HEK293T (cell line): ENCODE measurements around the gene TM4SF18.
"Not testable (repeated sequence)": the region's sequence is repeated elsewhere in the genome, so short reads cannot be mapped to it uniquely, and the experiment has no call there.

Source experiments
- CTCF ChIA-PET: fragments of 350-600 bp; formaldehyde crosslinking; extraction: SDS; loops from one replicate; lab custom pipeline; 2021; ENCODE audit warnings: antibody characterized with exemption, inconsistent platforms; lab: Yijun Ruan, JAX
- POLR2A ChIA-PET: fragments of 350-600 bp; formaldehyde crosslinking; extraction: SDS; loops from one replicate; lab custom pipeline; 2020; ENCODE audit warnings: antibody characterized with exemption, inconsistent platforms; lab: Yijun Ruan, JAX
- DNase-seq: peaks from one replicate; pipeline ENCODE4 v3.0.0; 2012; ENCODE audit warnings: mixed read lengths; ENCODE audit errors: extremely low spot score
- ARNT ChIP-seq: fragments of 450-650 bp; IDR thresholded peaks from 2 replicates; pipeline ENCODE4 v1.6.1; 2017; ENCODE audit warnings: mild to moderate bottlenecking
- BHLHE40 ChIP-seq: fragments of 450-650 bp; IDR thresholded peaks from 2 replicates; pipeline ENCODE4 v1.6.1; 2016; ENCODE audit warnings: mild to moderate bottlenecking, moderate library complexity, borderline replicate concordance
- CTBP1 ChIP-seq: fragments of 450-650 bp; IDR thresholded peaks from 2 replicates; pipeline ENCODE4 v1.6.1; 2016; ENCODE audit warnings: borderline replicate concordance
- ELF4 ChIP-seq: fragments of 450-650 bp; IDR thresholded peaks from 2 replicates; pipeline ENCODE4 v1.6.1; 2017; ENCODE audit warnings: antibody characterized with exemption
- FOXA1 ChIP-seq: fragments of 450-650 bp; IDR thresholded peaks from 2 replicates; pipeline ENCODE4 v1.6.1; 2016; ENCODE audit warnings: mild to moderate bottlenecking
- FOXK2 ChIP-seq: fragments of 450-650 bp; IDR thresholded peaks from 2 replicates; pipeline ENCODE4 v1.6.1; 2016; ENCODE audit warnings: mild to moderate bottlenecking
- FOXM1 ChIP-seq: fragments of 450-650 bp; IDR thresholded peaks from 2 replicates; pipeline ENCODE4 v1.6.1; 2017; ENCODE audit warnings: mild to moderate bottlenecking, borderline replicate concordance
- HDGF ChIP-seq: fragments of 450-650 bp; IDR thresholded peaks from 2 replicates; pipeline ENCODE4 v1.6.1; 2017; ENCODE audit warnings: antibody characterized with exemption, borderline replicate concordance
- L3MBTL2 ChIP-seq: fragments of 450-650 bp; conservative IDR thresholded peaks from 2 replicates; pipeline ENCODE4 v1.6.1; 2016; ENCODE audit warnings: mild to moderate bottlenecking
- LEF1 ChIP-seq: fragments of 450-650 bp; IDR thresholded peaks from 2 replicates; pipeline ENCODE4 v1.6.1; 2017; ENCODE audit warnings: mild to moderate bottlenecking, borderline replicate concordance
- NFRKB ChIP-seq: fragments of 450-650 bp; IDR thresholded peaks from 2 replicates; pipeline ENCODE4 v1.6.1; 2016; ENCODE audit warnings: mild to moderate bottlenecking, moderate library complexity
- SP1 ChIP-seq: fragments of 450-650 bp; IDR thresholded peaks from 2 replicates; pipeline ENCODE4 v1.6.1; 2017
- SUZ12 ChIP-seq: fragments of 450-650 bp; IDR thresholded peaks from 2 replicates; pipeline ENCODE4 v1.6.1; 2016; ENCODE audit warnings: mild to moderate bottlenecking
- TARDBP ChIP-seq: fragments of 450-650 bp; IDR thresholded peaks from 2 replicates; pipeline ENCODE4 v1.6.1; 2016
- ZNF384 ChIP-seq: fragments of 450-650 bp; IDR thresholded peaks from 2 replicates; pipeline ENCODE4 v1.6.1; 2016
- TF ChIP-seq, protein P1 (sequence below): fragments of 450-650 bp; IDR thresholded peaks from 2 replicates; pipeline ENCODE4 v1.6.1; 2016

The TM4SF18 gene

GRCh38 chr3:149352556-149352955 lies 19.1 kb upstream of the TM4SF18 start:
- DNase-seq, result peak; percentile 80
- CTCF ChIA-PET, result interaction anchor here (0.6 to 0.9 kb wide), 4 partner anchors 8 to 49 kb away, joined by 3 read pairs; no protein-coding TSS in a partner anchor
- TF ChIP-seq BHLHE40, result no peak
- no peak for TF ChIP-seq SUZ12
- no peak for TF ChIP-seq LEF1
- no peak for TF ChIP-seq ARNT
- no peak for TF ChIP-seq HDGF
- TF ChIP-seq FOXM1, result no peak
- no peak for TF ChIP-seq SP1
- TF ChIP-seq NFRKB, result no peak
- no peak for TF ChIP-seq TARDBP
- TF ChIP-seq CTBP1, result no peak
- TF ChIP-seq, protein P1, sequence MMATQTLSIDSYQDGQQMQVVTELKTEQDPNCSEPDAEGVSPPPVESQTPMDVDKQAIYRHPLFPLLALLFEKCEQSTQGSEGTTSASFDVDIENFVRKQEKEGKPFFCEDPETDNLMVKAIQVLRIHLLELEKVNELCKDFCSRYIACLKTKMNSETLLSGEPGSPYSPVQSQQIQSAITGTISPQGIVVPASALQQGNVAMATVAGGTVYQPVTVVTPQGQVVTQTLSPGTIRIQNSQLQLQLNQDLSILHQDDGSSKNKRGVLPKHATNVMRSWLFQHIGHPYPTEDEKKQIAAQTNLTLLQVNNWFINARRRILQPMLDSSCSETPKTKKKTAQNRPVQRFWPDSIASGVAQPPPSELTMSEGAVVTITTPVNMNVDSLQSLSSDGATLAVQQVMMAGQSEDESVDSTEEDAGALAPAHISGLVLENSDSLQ, result no peak
- TF ChIP-seq FOXA1, result no peak
- no peak for TF ChIP-seq ELF4
- no peak for TF ChIP-seq FOXK2
- TF ChIP-seq ZNF384, result no peak
- TF ChIP-seq L3MBTL2, result no peak
- POLR2A ChIA-PET, result no interaction called here

DNA sequence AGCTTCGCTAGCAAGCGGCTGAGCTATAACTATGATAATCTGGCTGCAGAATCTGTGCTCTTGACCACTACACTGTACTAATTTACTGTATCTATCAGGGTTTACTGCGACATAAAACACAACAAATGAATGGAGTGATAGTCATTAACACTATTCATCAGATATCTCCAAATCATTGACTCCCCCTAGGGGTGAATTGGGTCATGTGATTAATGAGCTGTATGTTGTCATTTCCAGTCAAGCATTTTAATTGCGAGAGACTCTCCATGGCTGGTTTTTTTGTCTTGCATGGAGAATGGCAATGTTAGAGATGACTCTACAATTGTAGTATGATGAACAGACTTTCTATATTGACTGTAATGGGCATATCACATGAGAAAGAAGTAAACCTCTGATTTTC lies 10.5 kb upstream of the TM4SF18 start:
- POLR2A ChIA-PET, result interaction anchor here (0.8 kb wide), 1 partner anchor 44 kb away, joined by 4 read pairs; no protein-coding TSS in a partner anchor
- no peak for TF ChIP-seq FOXA1
- no peak for TF ChIP-seq ZNF384
- no peak for TF ChIP-seq FOXM1
- TF ChIP-seq, protein P1, result no peak
- TF ChIP-seq TARDBP, result no peak
- TF ChIP-seq ARNT, result no peak
- TF ChIP-seq FOXK2, result no peak
- TF ChIP-seq ELF4, result no peak
- no peak for TF ChIP-seq SP1
- TF ChIP-seq NFRKB, result no peak
- TF ChIP-seq L3MBTL2, result no peak
- no peak for TF ChIP-seq HDGF
- TF ChIP-seq BHLHE40, result no peak
- TF ChIP-seq CTBP1, result no peak
- CTCF ChIA-PET, result interaction anchor here (0.6 to 1.3 kb wide), 4 partner anchors 9 to 132 kb away, joined by 3 to 5 read pairs (median 3); no protein-coding TSS in a partner anchor
- DNase-seq, result no peak

GRCh38 chr3:149342413-149343380 lies 9.3 kb upstream of the TM4SF18 start:
- DNase-seq, result no peak
- ChIA-PET CTCF (no interaction called here), POLR2A (no interaction called here)
- TF ChIP-seq SP1, result no peak
- TF ChIP-seq L3MBTL2, result no peak
- TF ChIP-seq FOXA1, result no peak
- no peak for TF ChIP-seq FOXM1
- no peak for TF ChIP-seq CTBP1
- TF ChIP-seq LEF1, result no peak
- TF ChIP-seq NFRKB, result no peak
- no peak for TF ChIP-seq BHLHE40
- no peak for TF ChIP-seq ELF4
- TF ChIP-seq HDGF, result no peak
- TF ChIP-seq ZNF384, result no peak
- TF ChIP-seq SUZ12, result no peak
- no peak for TF ChIP-seq FOXK2

DNA sequence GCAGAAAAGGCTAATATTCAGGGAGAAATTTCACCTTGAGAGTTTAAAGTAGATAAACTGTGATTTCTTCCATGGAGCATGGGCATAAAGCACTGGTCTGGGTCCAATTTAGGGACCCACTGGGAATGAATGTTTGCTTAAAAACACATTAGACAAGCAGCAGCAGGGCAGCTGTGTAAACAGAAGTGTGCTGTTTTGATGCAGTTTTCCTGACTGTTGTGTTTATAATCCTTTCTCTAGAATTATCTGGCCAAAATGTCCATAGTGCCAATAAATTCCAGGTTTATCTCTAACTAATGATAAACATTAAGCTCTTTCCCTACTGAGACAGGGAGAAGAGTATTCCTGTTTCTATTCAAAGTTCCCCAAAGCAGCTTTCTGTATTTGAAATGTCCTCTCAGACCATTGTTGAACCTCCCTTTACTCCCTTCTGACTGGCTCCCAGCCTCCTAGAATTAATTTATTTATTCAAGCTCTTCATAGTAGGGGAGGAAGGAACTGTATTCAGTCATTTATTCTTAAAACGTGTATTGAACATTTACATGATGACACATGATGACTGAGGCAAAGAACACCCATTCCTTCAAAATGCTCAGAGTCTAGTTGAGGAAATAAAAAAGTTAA lies 7.0 kb upstream of the TM4SF18 start:
- POLR2A ChIA-PET, result no interaction called here
- DNase-seq, result no peak
- CTCF ChIA-PET, result no interaction called here
- TF ChIP-seq LEF1 (no peak), ARNT (no peak), FOXM1 (no peak)

GRCh38 chr3:149339931-149340309 lies 6.5 kb upstream of the TM4SF18 start:
- CTCF ChIA-PET, result no interaction called here

DNA sequence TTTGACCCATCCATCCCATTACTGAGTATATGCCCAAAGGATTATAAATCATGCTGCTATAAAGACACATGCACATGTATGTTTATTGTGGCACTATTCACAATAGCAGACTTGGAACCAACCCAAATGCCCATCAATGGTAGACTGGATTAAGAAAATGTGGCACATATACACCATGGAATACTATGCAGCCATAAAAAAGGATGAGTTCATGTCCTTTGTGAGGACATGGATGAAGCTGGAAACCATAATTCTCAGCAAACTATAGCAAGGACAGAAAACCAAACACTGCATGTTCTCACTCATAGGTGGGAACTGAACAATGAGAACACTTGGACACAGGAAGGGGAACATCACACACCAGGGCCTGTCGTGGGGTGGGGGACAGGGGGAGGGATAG lies 4.0 kb upstream of the TM4SF18 start:
- DNase-seq, CTCF ChIA-PET, POLR2A ChIA-PET: not testable (repeated sequence)

More at GRCh38 chr3:149339931-149340309, 6.5 kb upstream of the TM4SF18 start:
- DNase-seq, result peak; percentile 25
- POLR2A ChIA-PET, result no interaction called here
- TF ChIP-seq NFRKB (no peak), CTBP1 (no peak), SP1 (no peak), BHLHE40 (no peak), HDGF (no peak), ARNT (no peak), L3MBTL2 (no peak), FOXA1 (no peak), ZNF384 (no peak), SUZ12 (no peak), ELF4 (no peak), FOXK2 (no peak), TARDBP (no peak), LEF1 (no peak)
- TF ChIP-seq, protein P1, result no peak
